Astrocyte of the spinal cord (primary cell): ENCODE data around the gene DCST1.
A peak's percentile ranks its signal among the peaks of the same experiment; 100 is the strongest.

Experiments used
- DNase-seq: peaks from one replicate; pipeline ENCODE4 v3.0.0; 2011; ENCODE audit warnings: low read depth, low spot score
- H3K4me3 ChIP-seq: 2 replicates; pipeline ENCODE4 v1.5.1; 2011; ENCODE audit warnings: low read depth, mild to moderate bottlenecking, low read length, moderate library complexity
- in situ Hi-C: cut with HindIII; loops from 2 replicates; pipeline ENCODE4 v1.10.0; 2017; ENCODE audit warnings: low sequenced_read_pairs
- TF ChIP-seq, protein P1 (sequence below): IDR thresholded peaks from 2 replicates; pipeline ENCODE4 v1.5.1; 2012; ENCODE audit warnings: low read depth, mild to moderate bottlenecking, low read length, inconsistent platforms

Gene DCST1

DNA sequence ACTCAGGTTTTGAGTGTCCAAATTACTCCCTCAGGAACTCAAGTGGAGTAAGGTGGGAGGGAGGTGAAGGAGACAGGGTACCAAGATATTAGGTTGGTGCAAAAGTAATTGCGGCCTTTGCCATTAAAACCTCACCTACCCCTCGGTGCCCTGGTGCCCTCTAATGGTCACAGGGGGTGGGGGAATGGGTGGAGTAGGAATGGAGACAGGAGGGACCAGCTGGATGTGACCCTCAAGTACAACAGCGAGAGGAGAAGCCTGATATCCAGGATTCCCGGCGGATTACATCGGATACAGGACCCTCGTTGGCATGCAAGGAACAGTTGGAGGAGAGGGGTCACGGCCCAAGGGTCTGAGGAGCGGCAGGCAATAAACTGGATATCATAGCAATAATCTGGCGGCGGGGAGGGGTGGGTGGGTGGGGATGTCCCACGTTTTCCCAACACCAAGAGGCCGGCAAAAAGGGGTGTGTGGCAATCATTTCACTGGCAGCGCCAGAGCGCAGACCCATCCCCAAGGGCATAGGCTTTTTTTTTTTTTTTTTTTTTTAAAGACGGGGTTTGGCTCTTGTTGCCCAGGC lies 35.3 kb upstream of the DCST1 start:
- DNase-seq, result no peak
- no peak overlapping the region for H3K4me3 ChIP-seq
- TF ChIP-seq, protein P1, sequence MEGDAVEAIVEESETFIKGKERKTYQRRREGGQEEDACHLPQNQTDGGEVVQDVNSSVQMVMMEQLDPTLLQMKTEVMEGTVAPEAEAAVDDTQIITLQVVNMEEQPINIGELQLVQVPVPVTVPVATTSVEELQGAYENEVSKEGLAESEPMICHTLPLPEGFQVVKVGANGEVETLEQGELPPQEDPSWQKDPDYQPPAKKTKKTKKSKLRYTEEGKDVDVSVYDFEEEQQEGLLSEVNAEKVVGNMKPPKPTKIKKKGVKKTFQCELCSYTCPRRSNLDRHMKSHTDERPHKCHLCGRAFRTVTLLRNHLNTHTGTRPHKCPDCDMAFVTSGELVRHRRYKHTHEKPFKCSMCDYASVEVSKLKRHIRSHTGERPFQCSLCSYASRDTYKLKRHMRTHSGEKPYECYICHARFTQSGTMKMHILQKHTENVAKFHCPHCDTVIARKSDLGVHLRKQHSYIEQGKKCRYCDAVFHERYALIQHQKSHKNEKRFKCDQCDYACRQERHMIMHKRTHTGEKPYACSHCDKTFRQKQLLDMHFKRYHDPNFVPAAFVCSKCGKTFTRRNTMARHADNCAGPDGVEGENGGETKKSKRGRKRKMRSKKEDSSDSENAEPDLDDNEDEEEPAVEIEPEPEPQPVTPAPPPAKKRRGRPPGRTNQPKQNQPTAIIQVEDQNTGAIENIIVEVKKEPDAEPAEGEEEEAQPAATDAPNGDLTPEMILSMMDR, result no peak
- in situ Hi-C loops, result no loop called here

DNA sequence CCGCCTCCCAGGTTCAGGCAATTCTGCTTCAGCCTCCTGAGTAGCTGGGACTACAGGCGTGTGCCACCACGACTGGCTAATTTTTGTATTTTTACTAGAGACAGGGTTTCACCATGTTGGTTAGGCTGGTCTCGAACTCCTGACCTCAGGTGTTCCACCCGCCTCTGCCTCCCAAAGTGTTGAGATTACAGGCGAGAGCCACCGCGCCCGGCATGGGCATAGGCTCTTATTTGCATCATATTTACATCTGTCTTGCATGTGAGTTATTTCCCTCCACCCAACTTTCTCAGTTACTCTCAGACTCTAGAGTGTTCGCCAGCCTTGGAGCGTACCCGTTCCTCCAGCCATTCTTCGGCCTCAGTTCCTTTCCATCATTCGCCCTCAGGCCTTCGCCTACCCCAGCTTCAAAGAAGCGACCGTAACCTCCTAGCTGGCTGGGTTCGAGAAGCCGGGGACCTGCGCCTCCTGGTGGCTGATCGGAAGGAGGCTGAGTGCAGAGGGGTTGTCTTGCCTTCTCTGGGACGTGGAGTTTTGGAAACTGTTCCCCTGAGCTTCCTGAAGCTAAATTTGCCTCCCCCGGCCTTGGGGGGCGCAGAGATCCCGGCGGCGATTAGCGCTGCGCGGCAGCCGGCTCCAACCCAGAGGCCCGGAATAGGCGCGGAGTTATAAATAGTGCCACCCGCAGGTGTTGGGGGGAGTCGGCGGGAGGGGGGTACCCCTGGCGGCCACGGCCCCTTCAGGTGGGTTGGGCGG lies 34.6 kb upstream of the DCST1 start:
- in situ Hi-C loops, result no loop called here

DNA sequence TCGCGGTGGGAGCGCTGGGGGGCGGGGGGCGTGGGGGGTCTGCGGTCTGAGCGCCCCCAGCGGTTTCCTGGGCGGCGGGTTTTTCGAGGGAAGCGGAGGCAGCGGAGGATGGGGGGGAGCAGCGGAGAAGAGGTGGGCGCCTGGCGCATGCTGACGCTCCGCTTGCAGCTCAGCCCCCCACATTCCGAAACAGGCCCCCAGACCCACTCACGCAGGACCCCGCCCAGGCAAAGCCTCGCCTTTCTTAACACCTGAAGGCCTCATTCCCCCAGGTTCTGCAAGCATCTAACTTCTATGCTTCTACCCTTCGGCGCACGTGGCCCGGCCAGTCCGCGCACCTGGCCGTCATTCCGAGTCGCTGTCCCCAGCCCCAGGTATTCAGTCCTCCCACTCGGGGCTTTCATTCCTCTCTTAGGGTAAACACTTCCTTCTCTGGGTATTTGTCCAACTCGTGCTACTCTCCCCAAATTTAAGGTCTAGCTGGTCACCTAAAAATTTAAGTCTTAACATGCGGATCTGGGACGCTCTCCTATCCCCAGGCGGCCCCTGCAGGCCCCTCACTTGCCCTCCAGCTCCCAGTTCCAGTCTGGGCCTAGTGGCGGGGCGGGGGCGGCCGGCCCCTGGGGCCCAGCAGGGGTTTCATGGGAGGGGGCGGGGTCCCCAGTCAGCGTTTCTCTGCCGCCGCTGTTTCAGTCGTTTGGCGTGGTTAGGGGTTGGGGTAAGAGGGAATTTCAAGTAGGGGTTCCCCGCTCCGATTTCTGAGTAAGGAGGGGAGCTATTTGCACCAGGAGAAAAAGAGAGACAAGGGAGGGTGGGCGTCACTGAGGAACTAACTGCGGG lies 33.8 kb upstream of the DCST1 start:
- peak overlapping the region; percentile 61 for H3K4me3 ChIP-seq
- in situ Hi-C loops, result no loop called here
- TF ChIP-seq, protein P1, result no peak
- DNase-seq, result no peak

More for the DNA sequence above, 34.6 kb upstream of the DCST1 start:
- peak; percentile 70 for DNase-seq
- TF ChIP-seq, protein P1, result peak; percentile 97
- peak overlapping the region; percentile 61 for H3K4me3 ChIP-seq

DNA sequence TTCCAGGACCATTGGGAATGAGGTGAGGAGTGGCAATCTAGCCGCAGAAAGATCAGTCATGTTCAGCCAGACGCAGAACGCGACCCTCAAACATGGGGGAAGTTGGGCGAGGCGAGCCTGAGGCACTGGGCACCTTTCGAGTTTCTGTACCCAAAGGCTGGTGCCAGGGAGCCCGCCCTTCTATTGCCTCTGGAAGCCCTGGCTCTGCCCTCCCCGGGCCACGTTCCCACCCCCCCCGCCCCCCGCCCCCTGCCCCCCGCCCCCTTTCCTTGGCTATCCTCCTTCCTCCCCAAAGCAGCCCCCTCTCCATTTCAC lies 33.3 kb upstream of the DCST1 start:
- in situ Hi-C loops, result no loop called here
- peak overlapping the region; percentile 61 for H3K4me3 ChIP-seq
- TF ChIP-seq, protein P1, result no peak
- no peak for DNase-seq

DNA sequence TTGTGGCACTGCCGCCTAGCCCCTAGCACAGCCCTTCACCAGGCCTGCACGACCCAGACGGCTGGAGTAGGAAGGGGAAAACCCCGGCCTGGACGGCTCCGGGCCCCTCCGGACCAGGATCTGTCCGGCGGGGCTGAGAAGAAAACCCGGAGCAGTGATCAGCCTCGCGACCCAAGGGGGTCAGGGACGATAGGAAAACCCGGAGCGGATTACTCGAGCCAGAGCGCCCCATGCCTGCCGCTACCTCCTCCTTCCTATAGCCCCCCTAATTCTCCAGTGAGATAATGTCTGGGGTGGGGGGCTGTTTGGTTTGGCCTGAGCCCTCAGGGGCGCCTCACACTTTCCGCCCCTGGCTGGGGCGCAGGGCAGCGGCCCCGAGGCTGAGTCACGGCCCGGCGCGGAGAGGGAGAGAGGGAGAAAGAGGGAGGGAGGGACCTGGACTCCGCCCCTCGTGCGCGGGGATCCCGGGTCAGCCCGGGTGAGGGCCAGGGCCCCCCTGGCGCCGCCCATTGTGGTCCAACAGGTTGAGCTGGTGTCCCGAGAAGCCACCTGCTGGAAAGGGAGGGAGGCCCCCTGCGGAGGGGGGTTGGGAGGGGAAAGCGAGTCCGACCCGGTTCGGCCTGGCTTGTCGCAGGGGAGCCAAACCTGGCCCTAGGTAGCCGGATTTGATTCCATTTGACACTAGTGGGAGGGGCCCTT lies 32.7 kb upstream of the DCST1 start:
- H3K4me3 ChIP-seq, result peak overlapping the region; percentile 61
- in situ Hi-C loops, result no loop called here
- peak; percentile 93 for DNase-seq
- TF ChIP-seq, protein P1, result no peak

DNA sequence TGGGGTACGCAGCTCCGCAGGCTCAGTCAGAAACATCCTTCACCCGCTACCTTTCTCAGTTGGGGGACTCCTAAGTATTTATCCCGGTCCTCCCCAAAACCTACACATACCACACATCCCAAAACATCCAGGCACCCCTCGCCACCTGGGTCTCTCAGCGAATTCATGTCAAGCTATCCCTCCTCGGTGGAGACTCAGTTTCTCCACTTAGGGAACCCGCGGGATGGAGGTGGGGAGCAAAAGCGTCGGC lies 32.3 kb upstream of the DCST1 start:
- in situ Hi-C loops, result no loop called here
- TF ChIP-seq, protein P1, result no peak
- DNase-seq, result no peak
- H3K4me3 ChIP-seq, result peak overlapping the region; percentile 61
